ENCODE results near the gene ZNF823. TPM values are rescaled to one million over a fixed set of nuclear protein-coding genes. Genes with fewer than 3 reads are reported as not detected.

Gene ZNF823
- total and polyA plus RNA-seq, 7 donors: 4.1 to 22.8 (median 12.5) TPM

GRCh38 chr19:11756965-11757364, 18.2 kb upstream of the ZNF823 start:
- 78 to 91% methylated on average over 1 of the region's 1 CpG for WGBS, 2 donors
- Histone ChIP-seq H3K4me3 (no peak overlapping the region), H3K9me3 (peaks cover 0 to 6% (median 2%) of the 10 kb centered on the region in 4 donors), H3K36me3 (no peaks in the 10 kb centered on the region), H3K27me3 (no peaks in the 10 kb centered on the region), H3K27ac (no peak overlapping the region), H3K4me1 (no peaks in the 10 kb centered on the region)
- intact Hi-C loops (cut with DNase I): no loop called here
- DNase-seq: no peak
- no peak for TF ChIP-seq POLR2AphosphoS5 (IDR thresholded peaks at IDR 0.05)
- no peak for TF ChIP-seq EP300 (IDR thresholded peaks at IDR 0.05)
- TF ChIP-seq POLR2A (IDR thresholded peaks at IDR 0.05): no peak
- no peak for TF ChIP-seq CTCF (IDR thresholded peaks at IDR 0.05)

DNA sequence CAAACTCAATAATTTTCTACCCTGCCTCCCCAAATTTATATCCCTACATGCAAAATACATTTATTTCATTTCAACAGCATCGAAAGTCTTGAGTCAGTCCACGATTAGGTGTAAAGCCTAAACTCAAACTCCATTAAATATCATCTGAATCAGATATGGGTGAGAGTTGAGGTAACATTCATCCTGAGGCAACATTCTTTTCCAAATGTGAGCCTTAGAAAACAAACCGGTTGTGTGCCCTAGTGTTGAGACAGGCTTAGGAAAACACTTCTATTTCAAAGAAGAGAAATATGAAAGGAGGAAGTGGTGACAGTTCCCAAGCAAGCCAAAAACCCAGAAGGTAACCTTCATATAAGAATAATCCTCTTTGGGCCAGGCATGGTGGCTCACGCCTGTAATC, 15.9 kb upstream of the ZNF823 start:
- TF ChIP-seq EP300 (IDR thresholded peaks at IDR 0.05) (no peak), CTCF (IDR thresholded peaks at IDR 0.05) (no peak)
- H3K36me3 ChIP-seq: no peaks in the 10 kb centered on the region
- no peaks in the 10 kb centered on the region for H3K4me1 ChIP-seq
- no peaks in the 10 kb centered on the region for H3K27me3 ChIP-seq
- WGBS, 2 donors: 90 to 92% methylated on average over 4 of the region's 4 CpGs
- H3K27ac ChIP-seq: no peak overlapping the region
- no peak overlapping the region for H3K4me3 ChIP-seq
- H3K9me3 ChIP-seq: peaks cover 0 to 6% (median 2%) of the 10 kb centered on the region in 4 donors
- intact Hi-C loops (cut with DNase I): no loop called here
- DNase-seq: no peak

- intact Hi-C loops (cut with DNase I): no loop called here
- H3K4me3 ChIP-seq: no peak overlapping the region
- no peaks in the 10 kb centered on the region for H3K27me3 ChIP-seq
- DNase-seq: no peak
- no peak overlapping the region for H3K27ac ChIP-seq
- TF ChIP-seq POLR2A (IDR thresholded peaks at IDR 0.05) (no peak), CTCF (IDR thresholded peaks at IDR 0.05) (no peak), EP300 (IDR thresholded peaks at IDR 0.05) (no peak), POLR2AphosphoS5 (IDR thresholded peaks at IDR 0.05) (no peak)
- no peaks in the 10 kb centered on the region for H3K4me1 ChIP-seq
- H3K36me3 ChIP-seq: no peaks in the 10 kb centered on the region
- 67 to 91% methylated on average over 2 of the region's 2 CpGs for WGBS, 2 donors
- H3K9me3 ChIP-seq: peaks cover 0 to 6% (median 2%) of the 10 kb centered on the region in 4 donors
Observed at GRCh38 chr19:11752244-11752736, 13.5 kb upstream of the ZNF823 start.

DNA sequence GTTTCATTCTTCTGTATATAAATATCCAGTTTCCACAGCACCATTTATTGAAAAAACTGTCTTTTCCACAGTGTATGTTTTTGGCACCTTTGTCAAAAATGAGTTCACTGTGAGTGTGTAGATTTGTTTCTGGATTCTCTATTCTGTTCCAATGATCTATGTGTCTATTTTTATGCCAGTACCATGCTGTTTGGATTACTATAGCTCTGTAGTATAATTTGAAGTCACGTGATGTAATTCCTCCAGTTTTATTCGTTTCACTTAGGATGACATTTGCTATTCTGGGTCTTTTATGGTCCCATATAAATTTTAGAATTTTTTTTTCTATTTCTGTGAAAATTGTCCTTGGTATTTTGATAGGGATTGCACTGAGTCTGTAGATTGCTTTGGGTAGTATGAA, 11.0 kb upstream of the ZNF823 start:
- WGBS, 2 donors: 36 to 67% methylated on average over 2 of the region's 2 CpGs
- Histone ChIP-seq H3K9me3 (peaks cover 0 to 6% (median 2%) of the 10 kb centered on the region in 4 donors), H3K27me3 (no peaks in the 10 kb centered on the region), H3K27ac (no peak overlapping the region), H3K4me3 (no peak overlapping the region), H3K4me1 (no peaks in the 10 kb centered on the region), H3K36me3 (no peaks in the 10 kb centered on the region)
- intact Hi-C loops (cut with DNase I): no loop called here
- TF ChIP-seq EP300 (IDR thresholded peaks at IDR 0.05) (no peak), POLR2AphosphoS5 (IDR thresholded peaks at IDR 0.05) (no peak), POLR2A (IDR thresholded peaks at IDR 0.05) (no peak), CTCF (IDR thresholded peaks at IDR 0.05) (no peak)
- no peak for DNase-seq

- peaks cover 0 to 6% (median 2%) of the 10 kb centered on the region in 4 donors for H3K9me3 ChIP-seq
- intact Hi-C loops (cut with DNase I): no loop called here
- no peak for TF ChIP-seq POLR2A (IDR thresholded peaks at IDR 0.05)
- no peak for TF ChIP-seq POLR2AphosphoS5 (IDR thresholded peaks at IDR 0.05)
- TF ChIP-seq CTCF (IDR thresholded peaks at IDR 0.05): no peak
- no peak for TF ChIP-seq EP300 (IDR thresholded peaks at IDR 0.05)
- 65 to 75% methylated on average over 1 of the region's 1 CpG for WGBS, 2 donors
- H3K4me3 ChIP-seq: no peak overlapping the region
- no peak overlapping the region for H3K27ac ChIP-seq
- no peaks in the 10 kb centered on the region for H3K4me1 ChIP-seq
- no peaks in the 10 kb centered on the region for H3K27me3 ChIP-seq
- H3K36me3 ChIP-seq: no peaks in the 10 kb centered on the region
- no peak for DNase-seq
Observed at GRCh38 chr19:11747277-11747676, 8.5 kb upstream of the ZNF823 start.
